ENCODE measurements around the gene FAM78A.

FAM78A gene

GRCh38 chr9:131276094-131276888 is at the start of gene FAM78A:
Gene FAM78A, minus strand, starts transcription at chr9:131276510. Its CDS starts 331 bp downstream, at chr9:131276179.
- peaks cover 55% of the 10 kb centered on the region for H3K27me3 Mint-ChIP-seq (ENCODE audit: low read depth)
- peaks cover 8% of the 10 kb centered on the region for H3K4me1 Mint-ChIP-seq
- peak within 1 kb of the TSS; percentile 72 to 87 (median 84) for H3K4me3 Mint-ChIP-seq
- H3K36me3 Mint-ChIP-seq (ENCODE audit: low read depth) = no peaks in the 10 kb centered on the region
- TF ChIP-seq CTCF (IDR thresholded peaks at IDR 0.05; ENCODE audit: unreplicated experiment in 3 of 3) = no peak
- H3K27ac Mint-ChIP-seq = no peak within 1 kb of the TSS
- H3K9me3 Mint-ChIP-seq = no peaks in the 10 kb centered on the region

GRCh38 chr9:131324736-131325679 is 48.7 kb upstream of the FAM78A start:
- Mint-ChIP-seq H3K9me3 (no peaks in the 10 kb centered on the region), H3K36me3 (ENCODE audit: low read depth) (no peaks in the 10 kb centered on the region), H3K27ac (no peak overlapping the region), H3K27me3 (ENCODE audit: low read depth) (peaks cover 5% of the 10 kb centered on the region), H3K4me1 (peaks cover 8% of the 10 kb centered on the region), H3K4me3 (no peak overlapping the region)
- TF ChIP-seq CTCF (IDR thresholded peaks at IDR 0.05; ENCODE audit: unreplicated experiment in 3 of 3) = no peak

GRCh38 chr9:131323629-131324028 is 47.3 kb upstream of the FAM78A start:
- H3K4me1 Mint-ChIP-seq = no peaks in the 10 kb centered on the region
- no peaks in the 10 kb centered on the region for H3K36me3 Mint-ChIP-seq (ENCODE audit: low read depth)
- no peak for TF ChIP-seq CTCF (IDR thresholded peaks at IDR 0.05; ENCODE audit: unreplicated experiment in 3 of 3)
- H3K9me3 Mint-ChIP-seq = no peaks in the 10 kb centered on the region
- H3K4me3 Mint-ChIP-seq = no peak overlapping the region
- no peak overlapping the region for H3K27ac Mint-ChIP-seq
- H3K27me3 Mint-ChIP-seq (ENCODE audit: low read depth) = no peaks in the 10 kb centered on the region

- no peak for TF ChIP-seq CTCF (IDR thresholded peaks at IDR 0.05; ENCODE audit: unreplicated experiment in 3 of 3)
- Mint-ChIP-seq H3K4me3 (no peak overlapping the region), H3K27me3 (ENCODE audit: low read depth) (no peaks in the 10 kb centered on the region), H3K27ac (no peak overlapping the region), H3K4me1 (no peaks in the 10 kb centered on the region), H3K36me3 (ENCODE audit: low read depth) (no peaks in the 10 kb centered on the region), H3K9me3 (no peaks in the 10 kb centered on the region)
Observed at GRCh38 chr9:131320031-131320685, 43.8 kb upstream of the FAM78A start.

- H3K27ac Mint-ChIP-seq = no peak overlapping the region
- H3K9me3 Mint-ChIP-seq = no peaks in the 10 kb centered on the region
- no peaks in the 10 kb centered on the region for H3K36me3 Mint-ChIP-seq (ENCODE audit: low read depth)
- H3K4me3 Mint-ChIP-seq = no peak overlapping the region
- H3K4me1 Mint-ChIP-seq = no peaks in the 10 kb centered on the region
- no peak for TF ChIP-seq CTCF (IDR thresholded peaks at IDR 0.05; ENCODE audit: unreplicated experiment in 3 of 3)
- H3K27me3 Mint-ChIP-seq (ENCODE audit: low read depth) = no peaks in the 10 kb centered on the region
Observed at GRCh38 chr9:131319486-131319885, 43.2 kb upstream of the FAM78A start.

Data from nephron (organoid).